GM23248 (cell line): ENCODE measurements around the gene MVD. TPM values are rescaled to one million over a fixed set of nuclear protein-coding genes. Genes with fewer than 3 reads are reported as not detected.

Experiments
- DNase-seq: peaks from one replicate; pipeline ENCODE4 v3.0.0-alpha.2; 2015
- H2AFZ ChIP-seq: fragments of 200-600 bp; sonication (generic); 2 replicates; pipeline ENCODE4 v1.6.1; 2016; ENCODE audit warnings: antibody characterized with exemption
- H3F3A ChIP-seq: fragments of 200-600 bp; sonication (generic); 2 replicates; pipeline ENCODE4 v1.6.1; 2016; ENCODE audit warnings: mild to moderate bottlenecking, antibody characterized with exemption, mixed run types; ENCODE audit not compliant: insufficient read depth
- H3K27ac ChIP-seq: fragments of 200-600 bp; sonication (generic); 2 replicates; pipeline ENCODE4 v1.5.1; 2016; ENCODE audit warnings: mild to moderate bottlenecking
- H3K27me3 ChIP-seq: fragments of 200-600 bp; sonication (generic); replicated peaks from 2 replicates; pipeline ENCODE4 v1.6.1; 2016; ENCODE audit warnings: mild to moderate bottlenecking; ENCODE audit not compliant: insufficient read depth
- H3K36me3 ChIP-seq: fragments of 200-600 bp; sonication (generic); 2 replicates; pipeline ENCODE4 v1.6.1; 2016; ENCODE audit warnings: low read depth, mild to moderate bottlenecking
- H3K4me1 ChIP-seq: fragments of 200-600 bp; sonication (generic); 2 replicates; pipeline ENCODE4 v1.6.1; 2016; ENCODE audit warnings: mild to moderate bottlenecking; ENCODE audit not compliant: insufficient read depth
- H3K4me2 ChIP-seq: fragments of 200-600 bp; sonication (generic); one replicate; pipeline ENCODE4 v1.6.1; 2016; ENCODE audit warnings: mild to moderate bottlenecking; ENCODE audit not compliant: unreplicated experiment
- H3K4me3 ChIP-seq: fragments of 200-600 bp; sonication (generic); 2 replicates; pipeline ENCODE4 v1.5.1; 2016; ENCODE audit warnings: mild to moderate bottlenecking
- H3K79me2 ChIP-seq: fragments of 200-600 bp; sonication (generic); 2 replicates; pipeline ENCODE4 v1.6.1; 2016; ENCODE audit warnings: mild to moderate bottlenecking; ENCODE audit not compliant: insufficient read depth
- H3K9ac ChIP-seq: fragments of 200-600 bp; sonication (generic); 2 replicates; pipeline ENCODE4 v1.6.1; 2016; ENCODE audit warnings: mild to moderate bottlenecking
- H3K9me2 ChIP-seq: fragments of 200-600 bp; sonication (generic); 2 replicates; pipeline ENCODE4 v1.6.1; 2016; ENCODE audit warnings: mixed run types, mild to moderate bottlenecking, moderate library complexity; ENCODE audit not compliant: insufficient read depth
- H3K9me3 ChIP-seq: fragments of 200-600 bp; sonication (generic); one replicate; pipeline ENCODE4 v1.6.1; 2017; ENCODE audit warnings: low read depth
- H4K20me1 ChIP-seq: fragments of 200-600 bp; sonication (generic); 2 replicates; pipeline ENCODE4 v1.6.0; 2016; ENCODE audit not compliant: insufficient read depth
- EZH2 ChIP-seq: fragments of 200-600 bp; sonication (generic); IDR thresholded peaks from 2 replicates; pipeline ENCODE4 v1.6.1; 2018; ENCODE audit warnings: antibody characterized with exemption, mild to moderate bottlenecking; ENCODE audit not compliant: insufficient read depth, poor library complexity, severe bottlenecking
- EZH2phosphoT487 ChIP-seq: fragments of 200-600 bp; sonication (generic); IDR thresholded peaks from 2 replicates; pipeline ENCODE4 v1.6.1; 2018; ENCODE audit warnings: antibody characterized with exemption, moderate library complexity, mild to moderate bottlenecking, low read depth; ENCODE audit not compliant: insufficient read depth
- WGBS, 2 experiments: methylation state at CpG; one replicate each; pipeline ENCODE4 v1.1.6; 2015 to 2017; ENCODE audit warnings: low lambda C conversion rate in 2 of 2, low coverage in 1 of 2; ENCODE audit errors: missing lambda C conversion rate in 2 of 2; 5-methylcytosine and 5-hydroxymethylcytosine counted together
- in situ Hi-C: fragments of 300-500 bp; cut with MboI; formaldehyde crosslinking; loops from 2 replicates; pipeline ENCODE4 v1.15.0; 2020
- polyA plus RNA-seq: library from polyadenylated mRNA; unstranded; fragments of >200 nt; fragmentation: Nextera tagmentation; extraction: Ambion mirVana; gene quantifications from 2 replicates; pipeline ENCODE4 v1.2.1, GENCODE V29; 2016
- total RNA-seq: library from RNA; depleted of rRNA; stranded (reverse); fragments of >200 nt; shearing (Covaris generic); gene quantifications from 2 replicates; pipeline ENCODE4 v1.2.3, GENCODE V29; 2014

MVD gene
- total and polyA plus RNA-seq, 2 experiments from 2014 or later: 25.0 to 27.4 TPM

DNA sequence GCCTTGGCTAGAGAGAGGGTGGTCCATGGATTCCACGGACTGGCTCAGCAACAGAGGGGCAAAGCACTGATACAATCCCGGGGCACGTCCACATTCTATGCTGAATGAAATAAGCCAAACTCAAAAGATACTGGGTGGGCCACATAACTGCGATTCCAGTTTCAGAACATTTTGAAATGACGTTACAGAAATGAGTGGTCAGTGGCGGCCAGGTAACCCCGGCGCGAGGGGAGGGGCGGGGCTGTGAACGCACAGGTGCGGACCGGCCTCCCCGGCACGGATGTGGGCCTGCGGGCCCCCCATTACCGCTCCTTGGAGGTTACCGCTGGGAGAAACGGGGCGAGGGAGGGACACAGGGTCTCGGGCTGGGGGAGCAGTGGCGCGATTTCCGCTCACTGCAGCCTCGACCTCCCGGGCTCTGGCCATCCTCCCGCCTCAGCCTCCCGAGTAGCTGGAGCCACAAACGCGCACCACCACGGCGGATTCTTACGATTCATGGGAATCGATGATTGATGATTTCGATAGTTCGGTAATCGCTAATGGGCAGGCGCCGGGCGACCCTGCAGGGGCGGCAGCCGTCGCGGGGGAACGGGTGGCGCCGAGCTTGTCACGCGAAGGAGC lies 559 bp downstream of the MVD start:
- H3K4me2 ChIP-seq: peak overlapping the region; percentile 72
- peak overlapping the region; percentile 91 for H3K9ac ChIP-seq
- no peaks in the 10 kb centered on the region for H4K20me1 ChIP-seq
- H3K4me3 ChIP-seq: peak overlapping the region; percentile 80
- H3K27ac ChIP-seq: peak overlapping the region; percentile 57; the same call in 1 of the 2 replicates
- peak; percentile 41 for DNase-seq
- TF ChIP-seq EZH2 (no peak), EZH2phosphoT487 (no peak)
- no peaks in the 10 kb centered on the region for H3F3A ChIP-seq
- no peaks in the 10 kb centered on the region for H3K9me2 ChIP-seq
- no peaks in the 10 kb centered on the region for H3K36me3 ChIP-seq
- H3K79me2 ChIP-seq: peaks cover 23% of the 10 kb centered on the region
- no peaks in the 10 kb centered on the region for H3K27me3 ChIP-seq
- in situ Hi-C loops: no loop called here
- H3K9me3 ChIP-seq: no peaks in the 10 kb centered on the region
- peak overlapping the region; percentile 92 for H2AFZ ChIP-seq
- 0 out of 2 replicates have a peak, but pooled peaks cover 4% of the 10 kb centered on the region for H3K4me1 ChIP-seq
- WGBS, 2 experiments: 0 to 1% methylated on average over 31 to 32 of the region's 49 CpGs

DNA sequence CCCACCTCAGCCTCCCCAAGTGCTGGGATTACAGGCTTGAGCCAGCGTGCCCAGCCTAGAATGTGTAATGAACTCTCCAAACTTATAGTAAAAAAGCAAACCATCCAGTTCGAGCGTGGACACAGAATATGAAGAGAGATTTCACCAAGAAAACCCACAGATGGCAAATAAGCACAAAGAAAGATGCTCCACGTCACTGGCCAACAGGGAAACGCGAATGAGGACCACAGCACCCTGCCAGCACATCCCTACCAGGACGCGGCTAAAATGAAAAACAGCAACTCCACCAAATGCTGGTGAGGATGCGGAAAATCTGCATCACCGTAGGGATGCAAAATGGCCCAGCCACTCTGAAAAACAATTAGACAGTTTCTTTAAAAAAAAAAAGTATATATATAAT lies 1.4 kb downstream of the MVD start:
- H4K20me1 ChIP-seq: no peaks in the 10 kb centered on the region
- no peak overlapping the region for H2AFZ ChIP-seq
- no peaks in the 10 kb centered on the region for H3K27me3 ChIP-seq
- no peaks in the 10 kb centered on the region for H3K9me3 ChIP-seq
- H3K9ac ChIP-seq: no peak overlapping the region
- DNase-seq: peak; percentile 22
- H3K4me3 ChIP-seq: no peak overlapping the region
- H3K4me1 ChIP-seq: 0 out of 2 replicates have a peak, but pooled peaks cover 4% of the 10 kb centered on the region
- H3K27ac ChIP-seq: no peak overlapping the region
- TF ChIP-seq EZH2 (no peak), EZH2phosphoT487 (no peak)
- in situ Hi-C loops: no loop called here
- WGBS, 2 experiments: 75 to 78% methylated on average over 10 of the region's 10 CpGs
- no peaks in the 10 kb centered on the region for H3K36me3 ChIP-seq
- H3K79me2 ChIP-seq: peaks cover 23% of the 10 kb centered on the region
- no peaks in the 10 kb centered on the region for H3F3A ChIP-seq
- H3K9me2 ChIP-seq: no peaks in the 10 kb centered on the region
- H3K4me2 ChIP-seq: no peak overlapping the region

DNA sequence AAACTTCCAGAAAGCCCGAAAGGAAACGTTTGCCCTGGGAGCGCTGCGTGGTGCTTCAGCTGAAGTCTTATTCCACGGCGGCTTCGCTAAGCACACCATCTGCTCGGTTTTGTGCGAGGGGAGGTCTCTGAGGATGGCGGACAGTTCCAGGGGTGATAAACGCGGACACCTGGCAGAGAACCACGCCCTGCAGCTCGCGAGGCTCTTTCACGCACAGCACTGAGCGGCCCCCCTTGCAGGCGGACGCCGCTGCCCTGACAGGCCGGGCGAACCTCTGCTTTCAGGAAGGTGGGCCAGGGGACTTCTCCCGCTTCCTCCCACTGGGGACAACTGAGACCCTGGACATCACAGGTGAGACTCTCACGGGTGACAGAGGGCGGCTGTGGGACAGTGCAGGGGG lies 3.7 kb downstream of the MVD start:
- DNase-seq: no peak
- TF ChIP-seq EZH2phosphoT487 (no peak), EZH2 (no peak)
- Histone ChIP-seq H3K9ac (no peak overlapping the region), H3K27me3 (no peaks in the 10 kb centered on the region), H3K4me1 (0 out of 2 replicates have a peak, but pooled peaks cover 4% of the 10 kb centered on the region), H3K27ac (no peak overlapping the region), H3K9me3 (no peaks in the 10 kb centered on the region), H4K20me1 (no peaks in the 10 kb centered on the region), H3K36me3 (no peaks in the 10 kb centered on the region), H3F3A (no peaks in the 10 kb centered on the region), H3K4me3 (no peak overlapping the region), H3K4me2 (no peak overlapping the region), H3K9me2 (no peaks in the 10 kb centered on the region), H2AFZ (no peak overlapping the region), H3K79me2 (peaks cover 23% of the 10 kb centered on the region)
- WGBS, 2 experiments: 95% methylated on average over 25 of the region's 25 CpGs
- in situ Hi-C loops: no loop called here

DNA sequence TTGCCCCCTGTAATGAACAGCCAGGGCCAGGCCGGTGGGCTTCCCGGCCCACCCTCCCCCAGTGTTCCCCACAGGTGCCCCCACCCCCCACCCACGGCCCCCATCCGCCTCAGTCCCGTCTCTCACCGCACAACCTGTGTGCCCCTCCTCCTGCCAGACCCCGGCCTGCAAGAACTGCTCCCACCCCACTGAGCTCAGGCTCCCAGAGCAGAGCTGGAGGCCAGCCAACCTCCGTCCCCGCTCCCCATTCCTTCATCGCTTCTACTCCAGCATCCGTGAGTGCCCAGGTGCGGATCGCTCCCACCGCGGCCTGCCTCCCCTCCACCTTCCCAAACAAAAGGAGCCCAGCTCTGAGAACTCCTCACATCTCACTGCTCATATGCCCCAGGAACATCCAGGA lies 4.2 kb downstream of the MVD start:
- in situ Hi-C loops: no loop called here
- DNase-seq: no peak
- H3K9me3 ChIP-seq: no peaks in the 10 kb centered on the region
- no peak for TF ChIP-seq EZH2phosphoT487
- H4K20me1 ChIP-seq: no peaks in the 10 kb centered on the region
- H3K27ac ChIP-seq: no peak overlapping the region
- 91 to 93% methylated on average over 14 to 15 of the region's 15 CpGs for WGBS, 2 experiments
- 0 out of 2 replicates have a peak, but pooled peaks cover 4% of the 10 kb centered on the region for H3K4me1 ChIP-seq
- H3K79me2 ChIP-seq: peaks cover 23% of the 10 kb centered on the region
- H3K9ac ChIP-seq: no peak overlapping the region
- no peaks in the 10 kb centered on the region for H3F3A ChIP-seq
- no peak overlapping the region for H3K4me3 ChIP-seq
- no peak overlapping the region for H3K4me2 ChIP-seq
- H2AFZ ChIP-seq: no peak overlapping the region
- no peaks in the 10 kb centered on the region for H3K9me2 ChIP-seq
- H3K27me3 ChIP-seq: no peaks in the 10 kb centered on the region
- no peaks in the 10 kb centered on the region for H3K36me3 ChIP-seq

DNA sequence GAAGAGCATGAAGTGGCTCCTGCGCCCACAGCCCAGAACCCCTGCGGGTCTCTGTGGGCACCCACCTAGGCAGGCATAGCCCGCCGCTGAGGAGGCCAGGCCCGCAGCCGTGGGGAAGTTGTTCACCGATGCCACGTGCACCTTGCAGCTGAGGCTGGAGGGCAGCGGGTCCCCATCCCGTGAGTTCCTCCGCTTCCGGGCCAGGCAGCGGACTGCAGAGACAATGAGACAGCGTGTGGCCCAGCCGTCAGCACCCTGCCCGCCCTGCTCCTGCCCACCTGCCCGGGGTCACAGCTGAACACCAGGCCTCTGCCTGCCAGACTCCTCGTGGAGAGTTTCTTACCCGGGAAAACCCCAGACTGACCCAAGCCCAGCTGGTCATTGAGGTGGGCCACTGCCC lies 5.5 kb downstream of the MVD start:
- H3K4me1 ChIP-seq: 0 out of 2 replicates have a peak, but pooled peaks cover 4% of the 10 kb centered on the region
- no peaks in the 10 kb centered on the region for H3K27me3 ChIP-seq
- H3K36me3 ChIP-seq: no peaks in the 10 kb centered on the region
- in situ Hi-C loops: no loop called here
- no peak overlapping the region for H3K27ac ChIP-seq
- no peak for DNase-seq
- no peak overlapping the region for H3K4me3 ChIP-seq
- no peaks in the 10 kb centered on the region for H3K9me3 ChIP-seq
- H3F3A ChIP-seq: no peaks in the 10 kb centered on the region
- no peak overlapping the region for H2AFZ ChIP-seq
- no peak for TF ChIP-seq EZH2phosphoT487
- no peak for TF ChIP-seq EZH2
- H3K9ac ChIP-seq: no peak overlapping the region
- no peaks in the 10 kb centered on the region for H4K20me1 ChIP-seq
- H3K4me2 ChIP-seq: no peak overlapping the region
- WGBS, 2 experiments: 90% methylated on average over 13 to 18 of the region's 19 CpGs
- peaks cover 17% of the 10 kb centered on the region for H3K79me2 ChIP-seq
- H3K9me2 ChIP-seq: no peaks in the 10 kb centered on the region
